ENCODE measurements around the gene GNG2.

The GNG2 gene

DNA sequence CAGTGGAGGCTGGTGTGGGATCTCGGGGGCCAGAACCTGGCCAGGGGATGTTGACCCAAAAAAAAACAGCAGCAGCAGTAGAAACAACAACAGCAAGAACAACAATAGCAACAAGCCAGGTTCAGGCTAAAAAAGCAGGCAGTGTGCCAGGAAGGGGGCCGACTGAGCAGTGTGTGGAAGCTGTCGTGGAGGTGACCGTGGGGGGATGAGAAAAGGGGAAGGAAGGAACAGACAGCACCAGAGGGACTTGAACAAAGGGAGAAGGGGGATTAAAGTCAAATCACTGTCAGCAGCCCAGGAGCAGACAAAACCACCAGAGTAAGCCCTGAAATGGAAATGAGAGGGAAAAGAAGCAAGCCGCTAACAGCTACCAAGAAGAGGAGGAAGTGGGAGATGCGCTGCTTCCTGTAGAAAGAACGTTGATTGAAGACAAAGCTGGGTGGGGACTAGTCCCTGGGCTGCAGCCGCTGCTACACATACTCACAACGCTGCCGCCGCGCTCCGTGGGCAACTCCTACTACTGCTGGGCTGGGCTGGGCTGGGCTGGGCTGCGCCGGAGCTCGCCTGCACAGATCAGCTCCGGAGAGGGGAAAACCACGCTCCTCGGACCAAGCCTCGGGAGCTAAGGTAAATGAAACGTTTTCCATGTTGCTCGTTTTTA is at the start of gene GNG2:
Gene GNG2, plus strand, starts transcription at position 449 of the 661 bp plus-strand sequence. CDS start 90,067 bp downstream, outside the sequence.
- peak; percentile 79 for DNase-seq

DNA sequence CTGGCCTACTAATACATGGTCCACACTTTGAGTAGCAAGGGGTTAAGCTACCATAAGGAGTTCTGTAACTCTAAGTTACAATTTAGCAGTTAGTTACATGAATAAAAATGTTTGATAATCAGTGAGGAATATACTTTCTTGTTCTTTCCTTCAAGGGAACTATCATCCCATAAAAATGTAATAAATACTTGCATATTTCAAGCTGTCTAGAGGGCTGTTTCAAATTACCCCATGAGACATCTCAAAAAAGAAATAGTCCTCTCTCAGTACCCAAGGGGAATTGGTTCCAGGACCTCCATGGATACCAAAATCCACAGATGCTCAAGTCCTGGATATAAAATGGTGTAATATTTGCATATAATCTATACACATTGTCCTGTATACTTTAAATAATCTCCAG is 48.7 kb upstream of the GNG2 start:
- no peak for DNase-seq

DNA sequence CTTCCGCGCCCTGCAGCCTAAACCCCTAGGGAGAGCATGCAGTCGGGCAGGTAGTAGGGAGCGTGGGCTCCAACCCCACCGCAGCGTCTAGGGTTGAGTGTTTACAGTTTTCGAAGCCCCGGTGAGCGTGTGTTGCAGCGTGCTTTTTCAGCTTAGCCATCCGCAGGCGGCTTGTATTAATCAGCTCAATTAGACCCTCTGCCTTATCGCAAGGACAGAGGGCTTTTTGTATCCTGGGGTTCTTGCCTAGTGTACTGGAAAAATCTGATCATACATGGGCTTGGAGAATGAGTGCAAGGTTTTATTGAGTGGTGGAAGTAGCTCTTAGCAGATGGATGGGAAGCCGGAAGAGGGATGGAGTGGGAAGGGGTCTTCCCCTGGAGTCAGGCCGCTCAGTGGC is 44.4 kb upstream of the GNG2 start:
- no peak for DNase-seq

DNA sequence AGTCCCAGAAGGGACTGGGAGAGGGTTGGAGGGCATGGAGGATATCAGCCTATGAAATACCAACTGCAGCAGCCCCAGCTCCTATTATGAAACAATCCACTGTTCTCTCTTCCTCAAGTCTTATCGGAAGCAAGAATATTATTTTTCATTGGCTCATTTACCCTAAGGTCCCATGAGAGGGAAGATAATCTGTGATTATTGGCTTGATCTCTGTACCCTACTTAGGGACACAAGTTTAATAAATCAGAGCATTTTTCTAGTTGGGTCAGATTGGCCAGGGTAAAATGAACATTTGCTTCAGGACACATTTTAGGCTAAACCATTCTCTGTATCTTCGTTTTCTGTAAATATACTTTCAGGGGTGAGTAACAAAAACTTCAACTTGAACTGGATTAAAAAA is 43.1 kb upstream of the GNG2 start:
- DNase-seq: no peak

DNA sequence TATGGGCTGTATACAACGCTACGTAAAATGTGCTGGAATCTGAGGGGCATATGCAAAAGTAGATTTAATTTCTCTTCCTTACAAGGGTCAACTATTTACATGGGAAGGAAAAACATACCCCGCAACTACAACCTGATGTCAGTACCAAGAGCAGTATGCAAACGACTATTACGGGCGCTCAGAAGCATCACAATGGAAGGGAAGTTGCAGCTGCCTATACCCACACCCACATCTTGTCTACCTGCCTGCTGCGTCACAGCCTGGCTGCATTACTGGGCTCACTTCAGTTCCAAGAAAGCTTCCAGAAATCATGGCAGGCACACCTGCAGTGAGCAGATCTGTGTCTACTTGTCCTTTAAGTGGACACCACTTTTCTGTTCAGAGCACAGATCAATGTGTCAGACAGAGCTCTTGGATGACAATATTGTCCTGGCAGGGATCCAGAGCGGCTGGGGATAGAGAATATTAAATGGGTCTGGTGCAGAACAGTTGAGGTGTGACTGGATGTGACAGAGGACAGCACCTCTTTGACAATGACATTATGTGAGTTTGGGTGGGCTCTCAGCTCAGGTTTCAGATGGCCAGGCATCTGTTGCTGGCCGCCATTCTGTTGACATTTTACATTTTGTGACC is 41.5 kb upstream of the GNG2 start:
- DNase-seq: no peak

DNA sequence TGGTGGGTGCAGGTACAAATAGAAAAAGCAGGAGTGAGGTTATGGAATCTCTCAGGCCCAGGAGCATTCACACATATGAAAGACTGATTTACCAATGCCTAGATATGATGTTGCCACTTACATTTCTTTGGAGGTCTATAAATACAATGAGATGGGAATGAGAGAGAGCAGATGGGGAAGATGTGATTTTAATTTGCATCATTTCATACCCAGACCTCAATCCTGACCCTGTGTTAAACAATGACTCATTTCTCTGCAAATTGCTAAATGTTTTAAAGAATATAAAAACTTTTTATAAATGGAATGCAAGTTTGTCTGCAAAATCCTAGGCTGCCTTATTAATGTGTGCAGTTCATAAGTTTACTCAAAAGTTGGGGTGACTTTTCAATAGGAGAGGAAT is 38.6 kb upstream of the GNG2 start:
- DNase-seq: no peak

DNA sequence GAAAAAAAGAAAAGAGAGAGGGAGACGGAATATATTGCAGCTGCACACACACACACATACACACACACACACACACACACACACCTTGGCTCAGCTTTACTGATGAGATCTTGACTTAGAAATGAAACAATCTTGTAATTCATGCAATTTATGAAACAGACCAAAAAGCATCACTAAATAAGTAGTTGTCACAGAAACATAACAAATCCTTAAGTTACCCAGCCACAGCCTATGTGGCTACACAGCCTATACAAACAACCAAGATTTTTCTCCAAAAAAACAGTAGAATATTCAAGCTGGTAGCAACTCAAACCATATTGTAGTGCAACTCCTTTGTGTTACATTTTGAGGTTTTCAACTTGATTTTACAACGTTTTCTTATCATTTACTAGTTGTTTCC is 37.9 kb upstream of the GNG2 start:
- DNase-seq: no peak

DNA sequence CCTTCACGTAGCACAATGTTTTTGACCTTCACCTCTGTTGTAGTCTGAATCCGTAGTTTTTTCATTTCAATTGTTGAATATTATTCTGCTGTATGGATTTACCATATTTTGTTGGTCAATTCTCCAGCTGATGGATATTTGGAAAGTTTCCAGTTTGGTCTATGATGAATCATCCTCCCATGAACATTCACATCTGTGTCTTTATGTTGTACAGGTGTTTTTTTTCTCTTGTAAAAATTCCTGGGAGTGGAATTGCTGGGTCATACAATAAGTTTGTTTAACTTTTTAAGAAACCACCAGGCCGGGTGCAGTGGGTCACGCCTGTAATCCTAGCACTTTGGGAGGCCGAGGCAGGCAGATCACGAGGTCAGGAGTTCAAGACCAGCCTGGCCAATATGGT is 36.7 kb upstream of the GNG2 start:
- no peak for DNase-seq

DNA sequence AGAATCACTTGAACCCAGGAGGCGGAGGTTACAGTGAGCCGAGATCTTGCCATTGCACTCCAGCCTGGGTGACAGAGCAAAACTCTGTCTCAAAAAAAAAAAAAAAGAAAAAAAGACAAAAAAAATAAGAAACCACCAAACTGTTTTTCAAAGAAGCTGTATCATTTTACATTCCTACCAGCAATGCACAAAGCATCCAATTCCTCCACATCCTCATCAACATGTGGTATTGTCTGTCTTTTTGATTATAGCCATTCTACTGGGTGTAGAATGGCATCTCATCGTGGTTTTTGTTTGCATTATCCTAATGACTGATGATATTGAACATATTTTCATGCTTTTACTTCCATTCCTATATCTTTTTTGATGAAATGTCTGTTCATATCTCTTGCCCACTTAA is 36.2 kb upstream of the GNG2 start:
- DNase-seq: no peak

DNA sequence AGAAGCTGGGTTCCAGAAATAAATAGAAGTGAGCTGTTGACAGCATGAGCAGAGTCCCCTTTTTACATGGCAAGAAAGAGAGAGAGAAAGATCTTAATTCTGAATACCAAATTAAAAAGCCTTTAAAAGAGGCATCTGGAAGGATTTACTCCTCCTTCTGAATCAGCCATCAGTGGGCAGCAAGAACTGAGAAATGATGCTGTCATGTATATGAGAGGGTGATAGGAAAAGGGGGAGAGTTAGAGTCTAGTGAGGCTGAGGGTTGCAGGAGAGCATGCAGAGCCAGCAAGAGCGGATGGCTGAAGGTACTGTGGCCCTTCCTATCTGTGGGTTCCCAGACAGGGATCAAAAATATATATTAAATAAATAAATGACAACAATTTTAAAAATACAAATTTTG is 34.5 kb upstream of the GNG2 start:
- no peak for DNase-seq

DNA sequence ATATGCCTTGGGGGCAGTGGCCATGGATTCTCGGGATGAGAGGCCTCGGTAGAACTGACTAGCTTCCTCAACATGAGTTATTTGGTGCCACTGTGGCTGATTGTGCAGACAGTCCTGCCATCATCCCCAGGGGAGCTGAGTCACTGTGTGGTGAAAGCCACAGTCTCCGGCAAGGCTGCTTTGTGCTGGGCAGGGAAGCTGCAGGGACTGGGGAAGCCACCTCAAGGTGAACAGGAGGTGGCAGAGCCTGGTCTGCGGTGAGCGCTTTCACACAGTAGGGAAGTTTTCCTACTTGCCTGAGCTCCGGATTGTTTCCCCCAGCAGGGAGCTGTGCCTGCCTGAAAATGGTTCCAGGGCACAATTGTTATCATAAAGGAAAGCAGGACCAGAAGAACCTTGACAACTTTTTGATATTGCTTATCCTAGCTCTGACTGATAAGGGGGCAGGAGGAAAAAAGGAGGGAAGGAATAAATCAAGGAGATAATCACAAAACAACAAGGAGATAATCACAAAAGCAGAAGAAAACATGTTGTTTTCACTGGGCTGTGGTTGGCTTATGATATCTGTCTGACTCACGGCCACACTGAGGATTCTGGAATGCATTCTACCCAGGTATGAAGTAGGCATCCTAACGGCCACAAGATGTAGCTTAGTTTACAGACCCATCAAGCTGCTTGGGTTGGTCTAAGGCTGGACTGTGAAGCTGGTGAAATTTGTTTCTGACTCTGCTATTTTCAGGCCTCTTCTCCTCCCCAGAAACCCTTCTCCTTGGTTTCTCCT is 32.2 kb upstream of the GNG2 start:
- DNase-seq: peak; percentile 54

DNA sequence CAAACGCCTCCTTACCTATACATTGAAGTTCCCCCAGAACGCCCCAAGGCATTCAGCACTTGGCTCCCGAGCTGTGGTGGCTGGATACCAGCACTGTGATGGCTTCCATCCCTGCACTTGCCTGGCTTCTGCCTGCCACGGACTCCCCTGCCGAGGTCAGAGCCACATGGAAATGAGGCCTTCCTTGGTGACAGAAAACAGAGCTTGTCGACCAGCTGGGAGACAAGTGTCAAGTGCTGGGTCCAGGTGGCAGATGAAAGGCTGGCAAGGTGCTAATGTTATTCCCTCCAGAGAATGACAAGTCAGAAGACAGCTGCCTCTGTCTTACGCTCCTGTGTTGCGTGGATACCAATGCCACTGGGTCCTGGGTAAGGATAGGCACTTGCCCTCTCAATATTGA is 26.2 kb upstream of the GNG2 start:
- no peak for DNase-seq

DNA sequence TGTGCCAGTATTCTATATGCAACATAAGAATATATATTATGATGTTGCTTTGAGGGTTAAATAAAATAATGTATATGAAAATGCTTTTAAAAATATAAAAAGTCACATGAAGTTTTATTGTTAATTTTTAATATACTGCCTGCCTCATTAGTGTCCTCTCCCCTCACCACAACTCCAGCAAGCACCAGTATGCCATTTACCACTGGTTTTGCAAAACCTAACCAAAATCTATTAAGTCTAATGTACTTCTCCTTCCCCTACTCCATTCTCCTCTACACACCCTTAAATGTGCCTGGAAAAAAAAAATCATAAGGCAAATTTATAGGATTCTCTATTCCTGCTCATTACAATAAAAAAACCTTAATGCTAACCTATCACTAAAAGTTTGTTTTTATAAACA is 24.0 kb upstream of the GNG2 start:
- no peak for DNase-seq

DNA sequence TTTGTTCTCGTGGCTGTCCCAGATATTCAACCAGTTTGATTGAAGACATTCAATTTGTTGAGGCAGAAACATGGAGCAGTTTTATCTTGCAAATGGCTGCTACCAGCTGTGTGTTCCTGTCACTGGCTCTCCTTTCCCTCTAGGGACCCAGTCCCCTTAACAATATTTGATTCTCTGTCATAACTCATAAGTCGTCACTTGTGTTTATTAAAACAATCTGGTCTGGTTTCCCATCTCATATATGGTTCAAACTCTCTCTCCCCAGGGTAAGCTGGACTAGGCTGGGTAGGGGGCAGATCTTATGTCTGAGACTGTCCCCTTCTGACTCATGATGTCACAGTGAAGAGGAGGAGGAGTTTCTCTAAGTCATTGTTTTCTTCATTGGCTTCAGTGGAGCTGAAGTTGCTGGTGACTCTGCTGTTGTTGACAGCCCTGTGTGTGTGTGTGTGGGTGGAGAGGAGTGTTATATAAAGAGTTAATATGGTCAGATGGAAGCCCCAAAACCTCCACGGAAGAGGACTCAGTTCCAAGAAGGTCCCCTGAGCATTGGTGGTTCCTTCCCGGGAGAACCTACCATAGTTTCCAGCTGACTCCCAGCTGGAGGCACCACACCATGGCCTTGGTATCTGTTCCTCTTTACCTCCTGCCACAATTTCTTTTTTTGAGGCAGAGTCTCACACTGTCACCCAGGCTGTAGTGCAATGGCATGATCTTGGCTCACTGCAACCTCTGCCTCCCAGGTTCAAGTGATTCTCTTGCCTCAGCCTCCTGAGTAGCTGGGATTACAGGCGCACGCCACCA is 16.1 kb upstream of the GNG2 start:
- no peak for DNase-seq

DNA sequence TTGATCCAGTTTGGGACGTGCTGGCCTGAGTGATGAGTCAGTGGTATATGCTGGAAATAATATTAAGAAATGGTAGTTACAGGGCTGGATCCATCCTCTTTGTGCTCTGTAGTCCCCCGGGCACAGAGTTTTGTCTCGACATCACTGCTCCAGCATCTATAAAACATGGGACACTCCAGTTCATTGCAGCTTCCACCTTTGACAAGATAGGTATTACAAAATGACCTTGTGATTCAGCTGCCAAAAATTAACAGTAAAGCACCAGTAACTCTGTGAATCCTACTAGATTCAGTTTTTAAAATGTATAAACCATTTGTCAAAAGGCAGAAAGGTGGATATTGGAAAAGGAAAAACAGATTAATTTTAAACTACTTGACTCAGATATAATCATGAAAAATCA is 14.6 kb upstream of the GNG2 start:
- DNase-seq: no peak

DNA sequence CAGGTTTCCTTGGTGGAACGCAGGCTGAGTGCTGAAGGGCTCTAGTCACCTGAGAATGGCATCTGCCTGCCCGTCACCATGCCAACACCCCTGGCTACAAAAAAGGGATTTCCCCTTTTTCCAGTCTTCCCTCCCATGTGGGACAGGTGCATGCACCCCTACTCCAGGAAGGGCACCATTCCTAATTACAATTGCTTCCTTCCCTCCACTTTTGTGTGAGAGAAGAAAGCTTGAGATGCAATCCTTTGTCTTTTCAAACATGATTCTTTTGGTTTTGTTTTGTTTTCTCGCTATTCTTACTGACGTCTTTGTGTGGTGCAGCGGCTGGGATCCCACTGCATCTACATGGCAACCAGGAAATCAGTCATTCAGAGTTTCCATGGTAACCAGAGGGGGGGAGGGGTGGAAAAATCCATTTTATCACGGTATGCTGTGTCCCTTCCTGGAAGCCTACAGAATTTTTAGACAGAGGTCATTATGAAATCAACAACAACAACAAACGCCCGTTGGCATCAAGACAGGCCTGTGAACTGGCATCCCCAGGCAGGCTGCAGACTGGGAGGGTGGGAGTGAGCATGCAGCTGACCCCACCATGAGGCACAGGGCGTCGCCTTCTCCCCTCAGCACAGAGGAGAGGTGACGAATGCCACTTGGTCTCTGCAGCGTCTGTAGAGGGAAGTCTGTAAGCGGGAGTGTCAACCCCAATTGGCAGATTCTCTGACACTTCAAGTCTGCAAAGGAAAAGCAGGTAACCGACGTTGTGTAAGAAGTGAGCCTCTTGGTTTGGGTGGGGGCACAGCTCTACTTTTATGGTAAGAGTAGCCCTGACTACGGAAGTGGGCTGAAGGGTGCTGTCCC is 13.6 kb upstream of the GNG2 start:
- peak; percentile 82 for DNase-seq

DNA sequence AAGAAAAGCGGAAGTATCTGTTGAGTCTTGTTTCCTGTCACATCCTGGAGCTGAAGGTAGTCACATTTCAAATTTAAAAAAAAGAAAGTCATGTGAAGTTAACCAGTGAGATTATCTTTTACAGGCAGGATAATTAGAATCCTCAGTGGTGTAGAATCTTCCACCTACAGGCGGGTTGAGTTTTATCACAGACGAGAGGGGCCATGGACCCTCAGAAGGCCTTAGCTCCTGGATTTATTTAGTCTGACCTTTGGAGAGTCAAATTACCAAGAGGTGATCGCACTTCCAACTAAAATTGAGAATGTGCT is 13.0 kb upstream of the GNG2 start:
- no peak for DNase-seq

DNA sequence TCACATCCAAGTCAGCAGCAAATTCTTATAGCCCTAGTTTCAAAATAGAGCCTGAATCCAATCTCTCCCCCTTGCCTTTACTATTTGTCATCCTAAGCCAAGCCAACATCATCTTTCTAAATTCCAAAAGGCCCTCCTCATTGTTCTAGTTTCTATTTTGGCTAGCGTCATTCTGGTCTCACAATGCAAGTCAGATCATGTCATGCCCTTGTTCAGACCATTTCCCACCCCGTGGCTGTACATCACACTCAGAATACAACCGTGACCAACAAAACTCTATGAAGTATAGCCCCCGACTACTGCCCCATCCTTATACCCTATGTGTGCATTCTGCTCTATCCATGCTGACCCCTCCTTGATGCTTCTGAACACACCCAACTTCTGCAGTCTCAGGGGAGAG is 12.3 kb upstream of the GNG2 start:
- DNase-seq: no peak

DNA sequence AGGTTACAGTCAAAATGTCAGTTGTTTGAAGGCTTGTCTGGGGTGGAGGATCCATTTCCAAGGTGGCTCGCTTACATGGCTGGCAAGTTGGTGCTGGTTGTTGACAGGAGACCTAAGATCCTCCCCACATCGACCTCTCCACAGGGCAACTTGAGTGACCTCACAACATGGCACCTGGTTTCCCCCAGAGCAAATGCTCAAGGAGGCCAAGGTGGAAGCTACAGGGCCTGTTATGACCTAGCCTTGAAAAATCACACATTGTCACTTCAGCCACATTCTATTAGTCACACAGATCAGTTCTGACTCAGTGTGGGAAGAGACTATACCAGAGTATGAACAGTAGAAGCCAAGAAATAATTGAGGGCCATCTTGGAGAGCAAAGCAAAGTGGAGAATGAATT is 11.3 kb upstream of the GNG2 start:
- no peak for DNase-seq

DNA sequence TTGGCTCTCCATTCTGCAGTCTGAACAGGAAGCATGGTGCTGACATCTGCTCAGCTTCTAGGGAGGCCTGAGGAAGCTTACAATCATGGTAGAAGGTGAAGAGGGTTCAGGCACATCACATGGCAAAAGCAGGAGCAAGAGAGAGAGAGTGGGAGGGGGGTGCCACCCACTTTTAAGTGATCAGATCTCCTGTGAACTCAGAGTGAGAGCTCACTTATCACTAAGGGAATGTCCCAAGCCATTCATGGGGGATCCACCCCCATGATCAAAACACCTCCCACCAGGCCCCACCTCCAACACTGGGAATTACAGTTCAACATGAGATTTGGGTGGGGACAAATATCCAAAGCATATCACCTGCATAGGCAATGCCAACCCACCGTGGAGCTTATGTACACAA is 9.8 kb upstream of the GNG2 start:
- DNase-seq: no peak

DNA sequence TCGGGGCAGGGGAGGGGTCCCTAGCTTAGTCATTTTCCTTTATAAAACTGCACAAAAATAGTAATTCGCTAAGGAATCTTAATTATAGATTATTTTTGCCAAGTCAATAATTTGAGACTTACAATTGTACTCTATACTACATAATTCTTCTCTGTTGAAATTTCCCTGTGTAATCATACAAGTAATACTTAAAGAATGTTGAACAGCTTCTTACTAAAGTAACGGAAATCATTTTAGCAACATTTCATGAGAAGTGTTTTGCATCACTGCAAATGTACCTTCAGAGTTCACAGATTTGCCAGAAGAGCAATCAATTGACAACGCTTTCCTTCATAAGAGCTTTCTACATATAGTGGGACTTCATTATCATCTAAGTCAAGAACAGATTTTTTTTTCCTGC is 7.9 kb upstream of the GNG2 start:
- DNase-seq: no peak

DNA sequence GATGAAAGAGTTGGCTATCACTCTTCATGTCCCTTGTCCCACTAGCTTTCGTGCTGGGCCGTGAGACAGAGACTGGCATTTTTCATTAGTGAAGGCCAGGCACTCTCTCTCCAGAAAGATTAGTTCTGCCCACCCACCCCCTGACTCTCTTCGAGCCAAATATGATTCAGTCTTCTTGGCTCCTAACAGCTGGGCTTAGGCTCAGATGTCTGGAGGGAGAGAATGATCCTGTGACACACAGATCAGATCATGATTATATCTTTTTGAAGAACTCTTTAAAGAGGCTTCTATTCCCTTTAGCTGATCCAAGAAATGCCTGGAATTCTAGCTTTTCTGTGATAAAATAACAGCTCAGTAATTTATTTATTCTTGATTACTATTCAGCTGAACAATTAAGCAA is 5.2 kb upstream of the GNG2 start:
- no peak for DNase-seq

DNA sequence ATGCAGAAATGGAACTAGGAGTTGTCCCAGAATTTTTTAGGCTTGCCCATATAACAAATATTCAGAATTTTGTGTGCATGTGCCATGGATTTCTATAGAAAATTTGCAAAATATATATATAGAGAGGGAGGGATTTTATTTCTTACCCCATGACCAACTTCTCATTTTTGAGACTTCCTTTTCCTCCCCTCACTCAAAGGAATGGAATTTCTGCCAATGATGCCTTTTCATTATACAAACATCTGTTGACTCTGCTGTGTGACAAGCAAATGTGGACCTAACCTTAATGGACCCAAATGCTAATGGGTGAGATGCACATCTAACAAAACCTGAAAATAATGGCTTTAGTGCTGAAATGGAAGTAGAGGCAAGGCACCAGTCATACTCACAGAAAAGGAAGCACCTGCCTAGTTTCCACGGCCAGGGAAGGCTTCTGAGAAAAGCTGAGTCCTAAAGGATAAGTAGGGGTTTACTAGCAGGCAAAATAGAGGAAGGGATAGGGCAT is 3.6 kb upstream of the GNG2 start:
- no peak for DNase-seq
